ENCODE measurements around the gene MTERF1.

The MTERF1 gene

GRCh38 chr7:91826377-91826776, 54.1 kb downstream of the MTERF1 start:
- TF ChIP-seq POLR2AphosphoS5 (IDR thresholded peaks at IDR 0.05; ENCODE audit: low read depth, low read length) (no peak), FOXP2 (optimal IDR thresholded peaks at IDR 0.05; ENCODE audit: borderline replicate concordance, extremely low read depth, extremely low read length, insufficient read depth) (no peak), SIN3A (IDR thresholded peaks at IDR 0.05; ENCODE audit: borderline replicate concordance, insufficient read depth, low read length) (no peak), REST (IDR thresholded peaks at IDR 0.05; ENCODE audit: insufficient read depth in 1 of 2, low read depth in 2 of 2, low read length in 2 of 2) (no peak), TAF1 (IDR thresholded peaks at IDR 0.05; ENCODE audit: borderline replicate concordance, insufficient read depth, low read length) (no peak)

GRCh38 chr7:91824201-91824600, 56.3 kb downstream of the MTERF1 start:
- TF ChIP-seq SIN3A (IDR thresholded peaks at IDR 0.05; ENCODE audit: borderline replicate concordance, insufficient read depth, low read length) (no peak), TAF1 (IDR thresholded peaks at IDR 0.05; ENCODE audit: borderline replicate concordance, insufficient read depth, low read length) (no peak), FOXP2 (optimal IDR thresholded peaks at IDR 0.05; ENCODE audit: borderline replicate concordance, extremely low read depth, extremely low read length, insufficient read depth) (no peak)

Data from PFSK-1 (cell line).